H1 (cell line): ENCODE data around the gene TOM1L2. TPM values are rescaled to one million over a fixed set of nuclear protein-coding genes. Genes with fewer than 3 reads are reported as not detected.

Experiments used
- CTCF ChIA-PET: fragments of 300-600 bp; sonication (Branson Sonifier 250); formaldehyde crosslinking; loops from one replicate; lab custom pipeline; 2021; ENCODE audit not compliant: partially characterized antibody; lab: Charles Lee
- POLR2A ChIA-PET: fragments of 300-600 bp; sonication (Branson Sonifier 250); formaldehyde crosslinking; loops from one replicate; lab custom pipeline; 2021; ENCODE audit warnings: inconsistent platforms; ENCODE audit not compliant: partially characterized antibody; lab: Charles Lee
- DNase-seq, 2 experiments: peaks; one replicate each; pipeline versions ENCODE4 v3.0.0 to v3.0.0-alpha.2; 2010 to 2022; ENCODE audit warnings: low spot score in 2 of 2, low read depth in 1 of 2, mixed read lengths in 1 of 2
- FAIRE-seq: peaks from 2 replicates; lab custom pipeline; 2011; peaks lifted over from hg19 to GRCh38; lab: Jason Lieb, UNC
- H2AFZ ChIP-seq: 2 replicates; pipeline ENCODE4 v1.8.1; 2012; ENCODE audit warnings: low read length, inconsistent platforms
- H2AK5ac ChIP-seq: 2 replicates; pipeline ENCODE4 v1.6.1; 2013; ENCODE audit warnings: low read depth, low read length
- H2BK120ac ChIP-seq: replicated peaks from 2 replicates; pipeline ENCODE3; 2013; ENCODE audit warnings: low read depth, low read length, inconsistent platforms
- H2BK12ac ChIP-seq: 2 replicates; pipeline ENCODE4 v1.6.1; 2013; ENCODE audit warnings: low read depth, low read length
- H2BK15ac ChIP-seq: 2 replicates; pipeline ENCODE4 v1.6.1; 2013; ENCODE audit warnings: low read length
- H2BK20ac ChIP-seq: 2 replicates; pipeline ENCODE4 v1.6.1; 2013; ENCODE audit warnings: low read length
- H2BK5ac ChIP-seq: 2 replicates; pipeline ENCODE4 v1.6.1; 2013; ENCODE audit warnings: low read depth, low read length
- H3K14ac ChIP-seq: 2 replicates; pipeline ENCODE4 v1.6.1; 2013; ENCODE audit warnings: inconsistent platforms; ENCODE audit not compliant: insufficient read length
- H3K18ac ChIP-seq: 2 replicates; pipeline ENCODE4 v1.6.1; 2013; ENCODE audit warnings: low read length; ENCODE audit errors: extremely low read depth
- H3K23ac ChIP-seq: 2 replicates; pipeline ENCODE4 v1.6.1; 2013; ENCODE audit warnings: inconsistent platforms; ENCODE audit not compliant: insufficient read length
- H3K23me2 ChIP-seq: 2 replicates; pipeline ENCODE4 v1.6.1; 2013; ENCODE audit warnings: low read depth, low read length
- H3K27ac ChIP-seq: 2 replicates; pipeline ENCODE4 v1.6.1; 2011; ENCODE audit warnings: low read depth, low read length, inconsistent platforms
- H3K27me3 ChIP-seq, 4 experiments: replicated peaks in 1 of 4; 1 replicate in 1 of 4; 2 replicates in 3 of 4; pipeline versions ENCODE4 v1.6.1 to v1.8.1; 2011 to 2013; ENCODE audit warnings: low read length in 3 of 4, mild to moderate bottlenecking in 3 of 4, inconsistent platforms in 2 of 4, mixed read lengths in 2 of 4, moderate library complexity in 1 of 4; ENCODE audit not compliant: control insufficient read depth in 3 of 4, insufficient read depth in 3 of 4; ENCODE audit errors: extremely low read depth in 1 of 4
- H3K36me3 ChIP-seq, 4 experiments: 2 replicates each; pipeline versions ENCODE4 v1.6.1 to v1.8.1; 2011 to 2013; ENCODE audit warnings: mild to moderate bottlenecking in 4 of 4, low read length in 3 of 4, moderate library complexity in 2 of 4, control low read depth in 1 of 4, inconsistent platforms in 1 of 4; ENCODE audit not compliant: insufficient read depth in 4 of 4, control insufficient read depth in 2 of 4
- H3K4ac ChIP-seq: replicated peaks from 2 replicates; pipeline ENCODE3; 2013; ENCODE audit warnings: low read length, low read depth, mixed read lengths, inconsistent platforms; ENCODE audit not compliant: insufficient read length
- H3K4me1 ChIP-seq, 4 experiments: replicated peaks in 1 of 4; 1 replicate in 1 of 4; 2 replicates in 3 of 4; pipeline versions ENCODE4 v1.6.1 to v1.8.1; 2011 to 2013; ENCODE audit warnings: low read length in 3 of 4, inconsistent platforms in 2 of 4, mixed read lengths in 1 of 4; ENCODE audit not compliant: insufficient read depth in 4 of 4, control insufficient read depth in 3 of 4
- H3K4me2 ChIP-seq, 2 experiments: 2 replicates each; pipeline versions ENCODE4 v1.6.1 to v1.8.1; 2011 to 2013; ENCODE audit warnings: low read depth in 2 of 2, low read length in 2 of 2, control low read depth in 1 of 2, inconsistent platforms in 1 of 2, mild to moderate bottlenecking in 1 of 2; ENCODE audit not compliant: insufficient read depth in 1 of 2
- H3K4me3 ChIP-seq, 4 experiments: fragments of 200-600, 300-600 bp in 1 of 4; sonication (generic), shearing (Covaris generic), sonication (Bioruptor Twin) in 1 of 4; 2 replicates each; pipeline versions ENCODE4 v1.5.1 to v1.8.1; 2011 to 2016; ENCODE audit warnings: low read length in 4 of 4, low read depth in 3 of 4, control low read depth in 2 of 4, inconsistent platforms in 2 of 4, mild to moderate bottlenecking in 2 of 4, mixed read lengths in 1 of 4, moderate library complexity in 1 of 4; ENCODE audit not compliant: insufficient read depth in 2 of 4; ENCODE audit errors: extremely low read depth in 1 of 4
- H3K56ac ChIP-seq: replicated peaks from 2 replicates; pipeline ENCODE3; 2013; ENCODE audit warnings: low read depth, mild to moderate bottlenecking, mixed read lengths, low read length, inconsistent platforms; ENCODE audit not compliant: insufficient read length
- H3K79me1 ChIP-seq: 2 replicates; pipeline ENCODE4 v1.6.1; 2013; ENCODE audit warnings: low read depth, low read length, control low read depth
- H3K79me2 ChIP-seq, 2 experiments: 2 replicates each; pipeline versions ENCODE4 v1.6.1 to v1.8.1; 2012 to 2013; ENCODE audit warnings: low read length in 2 of 2, mild to moderate bottlenecking in 2 of 2, inconsistent platforms in 1 of 2; ENCODE audit not compliant: insufficient read depth in 2 of 2, control insufficient read depth in 1 of 2
- H3K9ac ChIP-seq, 4 experiments: replicated peaks in 1 of 4; 1 replicate in 1 of 4; 2 replicates in 3 of 4; pipeline versions ENCODE4 v1.6.1 to v1.8.1; 2011 to 2013; ENCODE audit warnings: low read depth in 3 of 4, low read length in 3 of 4, control low read depth in 2 of 4, mild to moderate bottlenecking in 2 of 4, moderate library complexity in 2 of 4, inconsistent platforms in 1 of 4; ENCODE audit errors: extremely low read depth in 1 of 4
- H3K9me3 ChIP-seq, 2 experiments: 2 replicates each; pipeline versions ENCODE4 v1.6.1 to v1.8.1; 2012 to 2013; ENCODE audit warnings: mild to moderate bottlenecking in 2 of 2, moderate library complexity in 2 of 2, control low read depth in 1 of 2, inconsistent platforms in 1 of 2, low read depth in 1 of 2, low read length in 1 of 2, mixed read lengths in 1 of 2; ENCODE audit not compliant: insufficient read depth in 2 of 2
- H4K20me1 ChIP-seq, 2 experiments: replicated peaks in 1 of 2; 2 replicates each; pipeline versions ENCODE3 to v1.8.1; 2011 to 2013; ENCODE audit warnings: inconsistent platforms in 2 of 2, low read length in 2 of 2, mild to moderate bottlenecking in 1 of 2; ENCODE audit not compliant: insufficient read depth in 2 of 2, control insufficient read depth in 1 of 2
- H4K5ac ChIP-seq: 2 replicates; pipeline ENCODE4 v1.6.1; 2013; ENCODE audit warnings: low read length, low read depth, mixed read lengths, inconsistent platforms; ENCODE audit not compliant: insufficient read length
- H4K8ac ChIP-seq: 2 replicates; pipeline ENCODE4 v1.8.0; 2013; ENCODE audit warnings: mild to moderate bottlenecking, moderate library complexity, low read length, inconsistent platforms; ENCODE audit not compliant: insufficient read depth; ENCODE audit errors: extremely low read depth
- H4K91ac ChIP-seq: replicated peaks from 2 replicates; pipeline ENCODE3; 2013; ENCODE audit warnings: low read length, mixed read lengths, inconsistent platforms; ENCODE audit not compliant: insufficient read length
- ASH2L ChIP-seq: fragments of 200-600, 300-600 bp; sonication (generic); IDR thresholded peaks from one replicate; pipeline ENCODE4 v1.7.1; 2017; ENCODE audit warnings: low read length
- CHD1 ChIP-seq: IDR thresholded peaks from 2 replicates; pipeline ENCODE4 v1.6.1; 2012; ENCODE audit warnings: low read depth, low read length, improper control_type of control experiment
- CREB1 ChIP-seq: IDR thresholded peaks from 2 replicates; pipeline ENCODE4 v1.6.1; 2012; ENCODE audit warnings: inconsistent platforms
- KDM1A ChIP-seq: fragments of 200-600, 300-600 bp; sonication (generic); IDR thresholded peaks from 2 replicates; pipeline ENCODE4 v1.7.1; 2016; ENCODE audit warnings: mild to moderate bottlenecking, low read length, borderline replicate concordance
- KDM4A ChIP-seq: IDR thresholded peaks from one replicate; pipeline ENCODE4 v1.7.1; 2012; ENCODE audit warnings: low read depth, mild to moderate bottlenecking, moderate library complexity, low read length, inconsistent platforms; ENCODE audit not compliant: severe bottlenecking
- KDM5A ChIP-seq: fragments of 200-600 bp; IDR thresholded peaks from 2 replicates; pipeline ENCODE4 v1.7.1; 2012; ENCODE audit warnings: mild to moderate bottlenecking, low read length, inconsistent platforms, mixed read lengths
- RAD21 ChIP-seq, 2 experiments: IDR thresholded peaks in 1 of 2; conservative IDR thresholded peaks in 1 of 2; 2 replicates each; pipeline ENCODE4 v1.6.1; 2011; ENCODE audit warnings: low read depth in 2 of 2, low read length in 2 of 2, improper control_type of control experiment in 1 of 2, inconsistent platforms in 1 of 2, mild to moderate bottlenecking in 1 of 2, moderate library complexity in 1 of 2
- RBBP5 ChIP-seq: IDR thresholded peaks from 2 replicates; pipeline ENCODE4 v1.7.1; 2012; ENCODE audit warnings: low read depth, mild to moderate bottlenecking, inconsistent platforms, low read length, moderate library complexity, borderline replicate concordance
- SIN3A ChIP-seq, 2 experiments: IDR thresholded peaks in 1 of 2; conservative IDR thresholded peaks in 1 of 2; 2 replicates each; pipeline ENCODE4 v1.6.1; 2011 to 2012; ENCODE audit warnings: low read length in 2 of 2, improper control_type of control experiment in 1 of 2, low read depth in 1 of 2, mild to moderate bottlenecking in 1 of 2
- SP1 ChIP-seq: IDR thresholded peaks from 2 replicates; pipeline ENCODE4 v1.6.1; 2011; ENCODE audit warnings: low read depth, low read length
- SP2 ChIP-seq: IDR thresholded peaks from 2 replicates; pipeline ENCODE4 v1.6.1; 2012; ENCODE audit warnings: mild to moderate bottlenecking, low read length, inconsistent platforms
- SUZ12 ChIP-seq: fragments of 200-600 bp; sonication (generic); IDR thresholded peaks from 2 replicates; pipeline ENCODE4 v1.6.1; 2012; ENCODE audit warnings: mild to moderate bottlenecking, inconsistent platforms, low read length, moderate library complexity, mixed read lengths
- TAF1 ChIP-seq: IDR thresholded peaks from 2 replicates; pipeline ENCODE4 v1.6.1; 2011; ENCODE audit warnings: mild to moderate bottlenecking, low read depth, low read length
- TEAD4 ChIP-seq: IDR thresholded peaks from 2 replicates; pipeline ENCODE4 v1.6.1; 2012; ENCODE audit warnings: low read depth, low read length, inconsistent platforms, mixed read lengths
- WGBS, 2 experiments: shearing (Covaris generic) in 1 of 2; methylation state at CpG; one replicate each; pipeline versions ENCODE4 v1.1.6 to v1.1.7; 2013 to 2015; ENCODE audit warnings: low lambda C conversion rate in 2 of 2, mixed read lengths in 2 of 2, inconsistent platforms in 1 of 2, low coverage in 1 of 2, missing lambda C conversion rate in 1 of 2; ENCODE audit not compliant: insufficient replicate concordance in 2 of 2, insufficient coverage in 1 of 2, insufficient read length in 1 of 2; ENCODE audit errors: extremely low coverage in 1 of 2, missing lambda C conversion rate in 1 of 2; 5-methylcytosine and 5-hydroxymethylcytosine counted together
- polyA plus RNA-seq, 7 experiments: library from polyadenylated mRNA; depleted of rRNA in 3 of 7; stranded (reverse) in 5 of 7; unstranded in 2 of 7; fragments of >200 nt in 5 of 7; fragments of 200-250 nt in 2 of 7; gene quantifications; 1 replicate in 5 of 7; 2 replicates in 1 of 7; 4 replicates in 1 of 7; pipeline versions ENCODE4 v1.2.1 to v1.2.3, GENCODE V29; 2011 to 2013; ENCODE audit warnings: missing spikeins in 2 of 7, mixed read lengths in 2 of 7
- total RNA-seq: library from RNA; stranded (reverse); fragmentation: NEBNext Ultra II Directional; extraction: Animal tissue kit (Norgen Biotek cat#: 25700); gene quantifications from 2 replicates; pipeline ENCODE4 v1.2.1, GENCODE V29; 2021

Gene TOM1L2
- total and polyA plus RNA-seq, 2 of the 8 experiments (the other 6 are each of a cell fraction or from before 2014, with no cell fraction given) = 2.0 to 3.4 TPM

- no peak overlapping the region for H4K5ac ChIP-seq
- no peak overlapping the region for H3K23ac ChIP-seq
- no peak overlapping the region for H2BK12ac ChIP-seq
- H3K9ac ChIP-seq = no peak overlapping the region
- no peak overlapping the region for H2AFZ ChIP-seq
- no peaks in the 10 kb centered on the region; a peak in 1 of 7 replicates for H3K27me3 ChIP-seq
- ChIA-PET CTCF (interaction anchor here (1.0 to 22.5 kb wide), 6 partner anchors 8 to 69 kb away, joined by 3 to 404 read pairs (median 8); no protein-coding TSS in a partner anchor), POLR2A (interaction anchor here (1.3 kb wide), 1 partner anchor 45 kb away, joined by 5 read pairs; no protein-coding TSS in a partner anchor)
- no peaks in the 10 kb centered on the region for H3K36me3 ChIP-seq
- 90% methylated on average over 8 of the region's 8 CpGs; no CpG with 5 or more reads in 1 of the 2 experiments for WGBS, 2 experiments
- no peaks in the 10 kb centered on the region for H3K79me1 ChIP-seq
- no peak overlapping the region for H3K27ac ChIP-seq
- peaks cover 20 to 41% (median 29%) of the 10 kb centered on the region in 4 experiments for H3K4me1 ChIP-seq
- no peaks in the 10 kb centered on the region for H3K79me2 ChIP-seq
- no peak overlapping the region for H3K4me2 ChIP-seq
- no peaks in the 10 kb centered on the region for H4K20me1 ChIP-seq
- H2AK5ac ChIP-seq = no peak overlapping the region
- H4K8ac ChIP-seq = no peak overlapping the region; the same call in 1 of the 2 replicates
- no peak overlapping the region for H3K18ac ChIP-seq
- H2BK15ac ChIP-seq = peak overlapping the region; percentile 53; the same call in 1 of the 2 replicates
- H3K56ac ChIP-seq = no peak overlapping the region
- H3K4ac ChIP-seq = no peak overlapping the region
- H3K23me2 ChIP-seq = no peaks in the 10 kb centered on the region
- H3K14ac ChIP-seq = no peak overlapping the region
- no peak overlapping the region for H2BK120ac ChIP-seq
- no peak overlapping the region for H3K4me3 ChIP-seq
- DNase-seq (no peak), FAIRE-seq (no peak)
- H3K9me3 ChIP-seq = no peaks in the 10 kb centered on the region
- H2BK20ac ChIP-seq = no peak overlapping the region
- H4K91ac ChIP-seq = no peak overlapping the region
- no peak overlapping the region for H2BK5ac ChIP-seq
- TF ChIP-seq KDM5A (no peak), KDM1A (no peak), TEAD4 (no peak), RAD21 (IDR thresholded peaks at IDR 0.05 in 1 of 2, conservative IDR thresholded peaks at IDR 0.05 in 1 of 2; ENCODE audit: low read depth in 2 of 2, low read length in 2 of 2) (no peak; a peak in 1 of 4 replicates), SP2 (no peak), SUZ12 (no peak), ASH2L (no peak), CREB1 (no peak), CHD1 (no peak), SIN3A (conservative IDR thresholded peaks at IDR 0.05 in 1 of 2, IDR thresholded peaks at IDR 0.05 in 1 of 2; ENCODE audit: low read depth in 1 of 2, low read length in 2 of 2) (no peak), SP1 (no peak), KDM4A (no peak), RBBP5 (no peak), TAF1 (no peak)
Observed at GRCh38 chr17:17880577-17881196, 91.5 kb downstream of the TOM1L2 start.
